CD4-positive, alpha-beta T cell treated with Interleukin-4 for 4 hours (primary cell): Measurements from ENCODE around the gene FNDC11.

Experiments
- DNase-seq: peaks from one replicate; pipeline ENCODE4 v3.0.0-alpha.2; 2020

FNDC11 gene

GRCh38 chr20:63587256-63587655, 33.3 kb downstream of the FNDC11 start:
- no peak for DNase-seq

- no peak for DNase-seq
Measured at GRCh38 chr20:63587776-63588591, 34.0 kb downstream of the FNDC11 start.

DNA sequence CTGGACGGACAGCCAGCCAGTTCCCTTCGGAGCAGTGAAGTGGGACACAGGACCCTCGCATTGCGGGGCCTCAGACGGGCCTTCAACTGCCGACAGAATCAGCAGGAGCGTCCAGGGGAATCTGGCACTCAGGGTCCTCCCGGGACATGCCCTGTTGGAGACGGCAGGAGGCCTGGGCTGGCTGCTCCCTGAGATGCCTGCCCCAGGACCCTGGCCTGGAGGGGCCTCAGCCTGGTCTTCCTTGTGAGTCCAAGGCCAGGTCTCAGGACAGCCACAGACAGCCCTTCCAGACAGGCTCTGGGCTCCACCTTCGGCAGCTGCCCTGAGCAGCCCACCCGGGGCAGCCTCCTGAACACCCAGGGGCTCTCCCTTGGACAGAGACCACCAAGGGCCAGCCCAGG, 34.7 kb downstream of the FNDC11 start:
- no peak for DNase-seq

GRCh38 chr20:63589261-63590217, 35.6 kb downstream of the FNDC11 start:
- DNase-seq, result no peak

- DNase-seq, result no peak
Measured at GRCh38 chr20:63590218-63591146, 36.5 kb downstream of the FNDC11 start.

GRCh38 chr20:63591147-63591533, 37.2 kb downstream of the FNDC11 start:
- DNase-seq, result no peak

GRCh38 chr20:63591786-63592355, 37.9 kb downstream of the FNDC11 start:
- no peak for DNase-seq

- no peak for DNase-seq
Measured at GRCh38 chr20:63592661-63593060, 38.7 kb downstream of the FNDC11 start.

GRCh38 chr20:63594043-63594561, 40.1 kb downstream of the FNDC11 start:
- no peak for DNase-seq

GRCh38 chr20:63595416-63596127, 41.6 kb downstream of the FNDC11 start:
- no peak for DNase-seq

- DNase-seq, result no peak
Measured at GRCh38 chr20:63596423-63596822, 42.5 kb downstream of the FNDC11 start.

DNA sequence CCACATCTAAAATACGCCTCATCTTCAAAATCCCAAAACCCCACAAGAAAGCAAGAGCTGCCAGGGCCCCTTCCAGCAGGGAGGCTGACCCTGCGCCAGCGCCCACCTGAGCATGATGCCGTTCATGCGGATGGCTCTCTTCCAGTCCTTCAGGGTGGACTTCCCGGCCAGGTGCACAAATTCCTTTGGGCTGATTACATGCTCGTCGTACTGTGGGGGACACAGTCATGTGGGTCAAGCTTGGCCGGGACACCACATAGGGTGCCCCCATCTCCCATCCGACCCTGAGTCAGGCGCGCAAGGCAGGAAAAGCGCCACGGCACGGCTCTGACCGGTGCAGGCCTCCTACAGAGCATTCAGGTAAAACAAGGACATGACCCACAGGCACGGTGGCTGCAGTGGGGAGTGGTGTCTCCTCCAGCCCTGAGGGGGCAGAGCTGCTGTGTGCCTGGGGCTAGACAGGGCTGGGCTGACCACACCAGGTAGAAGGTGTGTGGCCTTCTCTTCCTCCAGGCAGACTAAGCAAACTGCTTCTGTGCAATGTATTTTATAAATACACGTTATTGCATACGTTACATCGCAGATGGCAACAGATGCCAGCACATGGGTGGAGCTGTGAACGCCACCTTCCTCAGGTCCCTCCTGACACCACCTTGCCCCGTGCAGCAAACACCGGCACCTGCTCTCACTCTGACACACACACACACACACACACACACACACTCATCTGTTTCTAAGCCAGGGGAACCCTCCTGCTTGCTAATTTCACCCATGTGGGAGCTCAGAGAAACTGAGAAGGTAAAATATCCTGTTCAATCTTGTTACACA, 43.9 kb downstream of the FNDC11 start:
- DNase-seq, result no peak

- DNase-seq, result no peak
Measured at GRCh38 chr20:63598479-63599395, 44.8 kb downstream of the FNDC11 start.

DNA sequence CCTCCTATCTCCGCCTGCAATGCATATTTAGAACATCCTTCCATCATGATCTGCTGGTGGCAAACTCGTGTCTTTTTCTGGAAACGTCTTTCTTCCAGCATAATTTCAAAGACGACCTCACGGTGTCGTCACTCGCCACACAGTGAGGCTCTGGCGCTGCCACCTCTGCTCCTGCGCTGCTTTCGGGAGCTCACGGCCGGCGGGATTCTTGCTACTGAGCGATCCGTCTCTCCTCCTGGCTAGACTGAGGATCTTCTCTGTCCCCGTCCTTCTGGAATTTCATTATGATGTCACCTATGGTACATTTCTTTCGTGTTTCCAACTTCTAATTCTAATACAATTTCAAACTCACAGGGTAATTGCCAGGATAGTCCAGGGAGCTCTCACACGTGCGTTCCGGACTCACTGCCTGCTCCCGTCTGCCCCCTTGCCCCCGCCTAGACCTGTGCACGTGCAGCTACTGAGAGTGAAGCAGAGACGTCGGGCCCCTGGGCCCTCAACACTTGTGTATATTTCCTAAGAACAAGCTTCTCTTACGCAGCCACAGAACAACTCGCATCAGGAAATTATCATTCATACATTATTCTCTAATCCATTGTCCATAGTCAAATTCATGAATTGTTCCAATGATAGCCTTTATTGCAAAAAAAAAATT, 45.6 kb downstream of the FNDC11 start:
- no peak for DNase-seq

DNA sequence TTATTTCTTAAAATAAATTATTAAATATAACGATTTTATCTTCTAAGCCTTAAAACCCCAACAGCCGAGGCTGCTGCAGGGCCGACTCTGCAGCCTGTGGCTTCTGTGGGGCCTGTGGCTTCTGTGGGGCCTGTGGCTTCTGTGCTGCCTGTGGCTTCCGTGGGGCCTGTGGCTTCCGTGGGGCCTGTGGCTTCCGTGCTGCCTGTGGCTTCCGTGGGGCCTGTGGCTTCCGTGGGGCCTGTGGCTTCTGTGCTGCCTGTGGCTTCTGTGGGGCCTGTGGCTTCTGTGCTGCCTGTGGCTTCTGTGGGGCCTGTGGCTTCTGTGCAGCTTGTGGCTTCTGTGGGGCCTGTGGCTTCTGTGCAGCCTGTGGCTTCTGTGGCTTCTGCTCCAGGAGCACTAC, 47.7 kb downstream of the FNDC11 start:
- DNase-seq, result peak; percentile 38

- DNase-seq, result no peak
Measured at GRCh38 chr20:63602321-63602720, 48.4 kb downstream of the FNDC11 start.
